ENCODE results near the gene CEACAM6. TPM values are rescaled to one million over a fixed set of nuclear protein-coding genes. Genes with fewer than 3 reads are reported as not detected.

CEACAM6 gene
- total and polyA plus RNA-seq, 2 experiments from 2014 or later, result not detected

DNA sequence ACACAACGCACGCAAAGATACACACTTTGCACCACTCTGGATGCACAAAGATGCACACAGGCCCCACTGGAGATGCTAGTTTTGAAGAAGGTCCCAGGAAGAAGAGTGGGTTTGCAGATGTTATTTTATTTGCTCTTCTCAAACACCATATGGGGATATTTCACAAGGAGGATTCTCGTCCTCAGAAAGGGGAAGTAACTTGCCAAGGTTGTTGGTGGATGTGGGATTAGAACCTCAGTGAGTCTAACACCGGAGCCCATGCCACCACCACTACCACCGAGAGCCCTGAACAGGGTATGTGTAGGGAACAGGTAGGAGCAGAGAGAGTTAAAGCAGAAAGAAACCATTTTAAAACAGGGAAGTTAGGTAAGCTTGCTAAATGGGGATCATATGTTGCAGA is 9.6 kb upstream of the CEACAM6 start:
- TF ChIP-seq, protein P1, sequence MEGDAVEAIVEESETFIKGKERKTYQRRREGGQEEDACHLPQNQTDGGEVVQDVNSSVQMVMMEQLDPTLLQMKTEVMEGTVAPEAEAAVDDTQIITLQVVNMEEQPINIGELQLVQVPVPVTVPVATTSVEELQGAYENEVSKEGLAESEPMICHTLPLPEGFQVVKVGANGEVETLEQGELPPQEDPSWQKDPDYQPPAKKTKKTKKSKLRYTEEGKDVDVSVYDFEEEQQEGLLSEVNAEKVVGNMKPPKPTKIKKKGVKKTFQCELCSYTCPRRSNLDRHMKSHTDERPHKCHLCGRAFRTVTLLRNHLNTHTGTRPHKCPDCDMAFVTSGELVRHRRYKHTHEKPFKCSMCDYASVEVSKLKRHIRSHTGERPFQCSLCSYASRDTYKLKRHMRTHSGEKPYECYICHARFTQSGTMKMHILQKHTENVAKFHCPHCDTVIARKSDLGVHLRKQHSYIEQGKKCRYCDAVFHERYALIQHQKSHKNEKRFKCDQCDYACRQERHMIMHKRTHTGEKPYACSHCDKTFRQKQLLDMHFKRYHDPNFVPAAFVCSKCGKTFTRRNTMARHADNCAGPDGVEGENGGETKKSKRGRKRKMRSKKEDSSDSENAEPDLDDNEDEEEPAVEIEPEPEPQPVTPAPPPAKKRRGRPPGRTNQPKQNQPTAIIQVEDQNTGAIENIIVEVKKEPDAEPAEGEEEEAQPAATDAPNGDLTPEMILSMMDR (conservative IDR thresholded peaks at IDR 0.05; ENCODE audit: low read depth in 2 of 2), result no peak
- TF ChIP-seq, protein P2, sequence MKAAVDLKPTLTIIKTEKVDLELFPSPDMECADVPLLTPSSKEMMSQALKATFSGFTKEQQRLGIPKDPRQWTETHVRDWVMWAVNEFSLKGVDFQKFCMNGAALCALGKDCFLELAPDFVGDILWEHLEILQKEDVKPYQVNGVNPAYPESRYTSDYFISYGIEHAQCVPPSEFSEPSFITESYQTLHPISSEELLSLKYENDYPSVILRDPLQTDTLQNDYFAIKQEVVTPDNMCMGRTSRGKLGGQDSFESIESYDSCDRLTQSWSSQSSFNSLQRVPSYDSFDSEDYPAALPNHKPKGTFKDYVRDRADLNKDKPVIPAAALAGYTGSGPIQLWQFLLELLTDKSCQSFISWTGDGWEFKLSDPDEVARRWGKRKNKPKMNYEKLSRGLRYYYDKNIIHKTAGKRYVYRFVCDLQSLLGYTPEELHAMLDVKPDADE (IDR thresholded peaks at IDR 0.05), result no peak
- TF ChIP-seq JUNB (IDR thresholded peaks at IDR 0.05; ENCODE audit: unreplicated experiment), result no peak
- TF ChIP-seq EZH2 (IDR thresholded peaks at IDR 0.05; ENCODE audit: low read depth, unreplicated experiment), result no peak
- no peak for TF ChIP-seq ZNF331 (CRISPR knock-in tag; IDR thresholded peaks at IDR 0.05; ENCODE audit: low read depth)
- TF ChIP-seq POLR2AphosphoS5 (IDR thresholded peaks at IDR 0.05; ENCODE audit: low read depth), result no peak
- TF ChIP-seq, protein P3, sequence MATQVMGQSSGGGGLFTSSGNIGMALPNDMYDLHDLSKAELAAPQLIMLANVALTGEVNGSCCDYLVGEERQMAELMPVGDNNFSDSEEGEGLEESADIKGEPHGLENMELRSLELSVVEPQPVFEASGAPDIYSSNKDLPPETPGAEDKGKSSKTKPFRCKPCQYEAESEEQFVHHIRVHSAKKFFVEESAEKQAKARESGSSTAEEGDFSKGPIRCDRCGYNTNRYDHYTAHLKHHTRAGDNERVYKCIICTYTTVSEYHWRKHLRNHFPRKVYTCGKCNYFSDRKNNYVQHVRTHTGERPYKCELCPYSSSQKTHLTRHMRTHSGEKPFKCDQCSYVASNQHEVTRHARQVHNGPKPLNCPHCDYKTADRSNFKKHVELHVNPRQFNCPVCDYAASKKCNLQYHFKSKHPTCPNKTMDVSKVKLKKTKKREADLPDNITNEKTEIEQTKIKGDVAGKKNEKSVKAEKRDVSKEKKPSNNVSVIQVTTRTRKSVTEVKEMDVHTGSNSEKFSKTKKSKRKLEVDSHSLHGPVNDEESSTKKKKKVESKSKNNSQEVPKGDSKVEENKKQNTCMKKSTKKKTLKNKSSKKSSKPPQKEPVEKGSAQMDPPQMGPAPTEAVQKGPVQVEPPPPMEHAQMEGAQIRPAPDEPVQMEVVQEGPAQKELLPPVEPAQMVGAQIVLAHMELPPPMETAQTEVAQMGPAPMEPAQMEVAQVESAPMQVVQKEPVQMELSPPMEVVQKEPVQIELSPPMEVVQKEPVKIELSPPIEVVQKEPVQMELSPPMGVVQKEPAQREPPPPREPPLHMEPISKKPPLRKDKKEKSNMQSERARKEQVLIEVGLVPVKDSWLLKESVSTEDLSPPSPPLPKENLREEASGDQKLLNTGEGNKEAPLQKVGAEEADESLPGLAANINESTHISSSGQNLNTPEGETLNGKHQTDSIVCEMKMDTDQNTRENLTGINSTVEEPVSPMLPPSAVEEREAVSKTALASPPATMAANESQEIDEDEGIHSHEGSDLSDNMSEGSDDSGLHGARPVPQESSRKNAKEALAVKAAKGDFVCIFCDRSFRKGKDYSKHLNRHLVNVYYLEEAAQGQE (IDR thresholded peaks at IDR 0.05; ENCODE audit: unreplicated experiment), result no peak
- Histone ChIP-seq H3K4me2 (no peak overlapping the region), H3K4me3 (no peak overlapping the region), H3K79me2 (replicated peaks; ENCODE audit: insufficient read depth) (no peaks in the 10 kb centered on the region), H3K9me2 (ENCODE audit: insufficient read depth) (no peaks in the 10 kb centered on the region), H3K36me3 (ENCODE audit: insufficient read depth) (no peaks in the 10 kb centered on the region), H4K20me1 (replicated peaks; ENCODE audit: insufficient read depth) (no peaks in the 10 kb centered on the region), H3K27ac (ENCODE audit: low read depth) (no peak overlapping the region), H3K4me1 (ENCODE audit: insufficient read depth) (no peaks in the 10 kb centered on the region), H3K27me3 (ENCODE audit: insufficient read depth) (peaks cover 11% of the 10 kb centered on the region), H3F3A (replicated peaks; ENCODE audit: low read depth) (no peaks in the 10 kb centered on the region), H2AFZ (no peak overlapping the region)
- no peaks in the 10 kb centered on the region for H3K36me3 Mint-ChIP-seq (ENCODE audit: low read depth)
- no peak overlapping the region for H3K27ac Mint-ChIP-seq
- peaks cover 7% of the 10 kb centered on the region for H3K27me3 Mint-ChIP-seq (ENCODE audit: insufficient read depth, low read depth, poor library complexity)
- no peak for ATAC-seq
- DNase-seq (ENCODE audit: low spot score), result no peak
- H3K4me1 Mint-ChIP-seq, result no peaks in the 10 kb centered on the region; the same call in 2 of the 3 replicates
- H3K4me3 Mint-ChIP-seq, result no peak overlapping the region
- H3K9me3 Mint-ChIP-seq, result no peaks in the 10 kb centered on the region

DNA sequence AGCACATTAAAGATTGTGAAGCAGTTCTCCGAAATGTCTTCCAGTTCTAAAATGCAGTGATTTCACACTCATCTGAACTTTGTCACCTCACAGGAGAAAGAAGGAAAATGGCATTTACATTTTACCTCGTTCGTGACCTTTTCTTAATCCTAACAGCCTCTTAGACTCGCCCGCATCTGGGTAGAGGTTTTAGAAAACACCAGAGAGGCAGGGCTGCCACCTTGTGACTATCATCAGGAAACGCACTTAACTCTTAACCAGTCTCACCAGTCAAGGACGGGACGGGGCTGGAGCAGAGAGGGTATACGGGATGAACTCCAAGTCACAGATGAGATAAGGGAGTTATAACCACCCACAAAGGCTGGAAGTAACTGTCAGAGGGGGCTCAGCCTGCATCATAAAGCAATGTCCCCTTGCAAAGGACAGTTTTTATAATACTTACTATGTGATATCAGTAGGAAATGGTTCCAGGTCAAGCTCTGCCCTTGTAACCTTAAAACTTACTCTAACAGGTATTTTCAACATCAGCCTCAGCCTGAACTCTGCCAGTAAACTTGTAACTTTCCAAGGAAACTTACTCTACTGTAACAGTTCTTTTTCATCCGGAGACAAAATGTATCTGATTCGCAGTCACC is 8.6 kb upstream of the CEACAM6 start:
- Mint-ChIP-seq H3K4me3 (no peak overlapping the region), H3K27ac (no peak overlapping the region), H3K36me3 (ENCODE audit: low read depth) (no peaks in the 10 kb centered on the region), H3K9me3 (no peaks in the 10 kb centered on the region), H3K4me1 (no peaks in the 10 kb centered on the region; the same call in 2 of the 3 replicates), H3K27me3 (ENCODE audit: insufficient read depth, low read depth, poor library complexity) (peaks cover 7% of the 10 kb centered on the region)
- H3F3A ChIP-seq (replicated peaks; ENCODE audit: low read depth), result no peaks in the 10 kb centered on the region
- no peak overlapping the region for H3K27ac ChIP-seq (ENCODE audit: low read depth)
- no peaks in the 10 kb centered on the region for H3K4me1 ChIP-seq (ENCODE audit: insufficient read depth)
- H3K27me3 ChIP-seq (ENCODE audit: insufficient read depth), result peaks cover 11% of the 10 kb centered on the region
- H3K4me3 ChIP-seq, result no peak overlapping the region
- no peaks in the 10 kb centered on the region for H4K20me1 ChIP-seq (replicated peaks; ENCODE audit: insufficient read depth)
- peak; percentile 90 for DNase-seq (ENCODE audit: low spot score)
- no peaks in the 10 kb centered on the region for H3K36me3 ChIP-seq (ENCODE audit: insufficient read depth)
- no peak overlapping the region for H3K4me2 ChIP-seq
- TF ChIP-seq, protein P1 (conservative IDR thresholded peaks at IDR 0.05; ENCODE audit: low read depth in 2 of 2), result peak; percentile 76 to 85
- TF ChIP-seq, protein P3 (IDR thresholded peaks at IDR 0.05; ENCODE audit: unreplicated experiment), result no peak
- H3K9me2 ChIP-seq (ENCODE audit: insufficient read depth), result no peaks in the 10 kb centered on the region
- H3K79me2 ChIP-seq (replicated peaks; ENCODE audit: insufficient read depth), result no peaks in the 10 kb centered on the region
- ATAC-seq, result peak; percentile 97
- no peak overlapping the region for H2AFZ ChIP-seq

Measured in GM23338 (cell line).